ENCODE measurements around the gene PRR15L.

Gene PRR15L

DNA sequence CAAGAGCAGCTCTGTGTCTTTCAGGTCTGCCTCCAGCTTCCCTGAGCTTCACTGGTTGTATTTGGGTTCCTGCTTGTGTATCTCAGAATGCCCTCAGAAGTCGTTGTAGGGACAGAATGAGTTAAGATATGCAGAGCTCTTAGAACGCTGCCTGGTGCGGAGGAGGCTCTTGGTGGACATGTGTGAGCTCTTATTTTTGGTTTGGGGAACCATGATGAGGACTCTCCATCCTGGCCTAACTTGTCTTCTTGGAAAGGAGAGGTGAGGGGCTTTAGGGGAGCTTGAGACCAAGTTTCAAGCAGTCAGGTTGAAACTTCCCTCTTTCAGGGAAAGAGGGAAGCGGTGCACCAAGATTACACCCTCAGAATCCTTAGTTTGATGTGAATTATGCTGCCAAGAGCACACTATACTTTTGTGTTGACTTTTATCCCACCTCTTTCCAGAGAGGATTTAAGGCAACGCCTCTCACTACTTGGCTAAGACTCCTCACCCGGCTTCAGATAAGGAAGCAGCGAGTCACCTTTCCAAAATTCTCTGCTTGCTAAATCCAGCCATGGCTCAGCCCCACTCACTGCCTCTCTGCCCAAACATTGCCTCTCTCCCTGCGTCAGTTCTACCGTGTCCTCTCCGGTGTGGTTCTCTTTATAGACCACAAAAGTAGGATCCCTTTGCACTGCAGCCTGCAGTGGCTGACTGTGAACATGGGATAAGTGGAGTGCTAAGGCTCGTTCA lies 26.0 kb upstream of the PRR15L start:
- no peak for DNase-seq (ENCODE audit: low spot score)

GRCh38 chr17:47982645-47983390 lies 25.1 kb upstream of the PRR15L start:
- H2BK120ac ChIP-seq (ENCODE audit: low read depth, low read length): no peak overlapping the region
- no peaks in the 10 kb centered on the region for H3K79me1 ChIP-seq (ENCODE audit: low read depth, low read length)
- no peak overlapping the region for H2BK15ac ChIP-seq (ENCODE audit: low read length)
- H3K18ac ChIP-seq (ENCODE audit: low read length): no peak overlapping the region
- peaks cover 21 to 22% of the 10 kb centered on the region in 2 donors for H3K4me1 ChIP-seq (ENCODE audit: control insufficient read depth in 2 of 2, insufficient read depth in 1 of 2, low read depth in 1 of 2, low read length in 2 of 2)
- no peak overlapping the region for H2BK12ac ChIP-seq (ENCODE audit: low read length)
- H3K4ac ChIP-seq (ENCODE audit: low read length): no peak overlapping the region
- no CpG with 5 or more reads among the region's 9 CpGs for WGBS, 2 donors (ENCODE audit: extremely low coverage in 2 of 2, insufficient read length in 2 of 2, insufficient replicate concordance in 1 of 2)
- H2AK5ac ChIP-seq (ENCODE audit: low read depth, low read length): no peak overlapping the region
- no peak overlapping the region for H3K27ac ChIP-seq (replicated peaks; ENCODE audit: low read length)
- H3K9me3 ChIP-seq (replicated peaks in 1 of 2; ENCODE audit: control insufficient read depth in 2 of 2, insufficient read depth in 1 of 2, low read depth in 1 of 2, low read length in 2 of 2): no peaks in the 10 kb centered on the region
- H3K4me3 ChIP-seq (ENCODE audit: low read length in 2 of 2): no peak overlapping the region
- H3K4me2 ChIP-seq (ENCODE audit: insufficient read depth, low read length, poor library complexity, severe bottlenecking): no peak overlapping the region
- no peak overlapping the region for H3K9ac ChIP-seq (ENCODE audit: low read depth, low read length, poor library complexity)
- H3K27me3 ChIP-seq (ENCODE audit: control insufficient read depth in 3 of 3, insufficient read depth in 3 of 3, low read depth in 1 of 3, low read length in 3 of 3): no peaks in the 10 kb centered on the region
- peaks cover 42 to 70% of the 10 kb centered on the region in 2 donors for H3K36me3 ChIP-seq (replicated peaks in 1 of 2; ENCODE audit: control insufficient read depth in 2 of 2, insufficient read depth in 2 of 2, low read length in 2 of 2)
- no peak overlapping the region for H2AFZ ChIP-seq (ENCODE audit: low read length)
- H4K8ac ChIP-seq (ENCODE audit: low read depth, low read length): no peak overlapping the region
- no peak overlapping the region for H3K14ac ChIP-seq (ENCODE audit: low read length)
- H3K23ac ChIP-seq (ENCODE audit: low read depth, low read length, poor library complexity): peak overlapping the region; percentile 8
- no peak overlapping the region for H2BK5ac ChIP-seq (ENCODE audit: low read length)
- no peak overlapping the region for H4K91ac ChIP-seq (ENCODE audit: low read depth, low read length, poor library complexity)
- DNase-seq (ENCODE audit: low spot score): no peak

More for the DNA sequence above, 26.0 kb upstream of the PRR15L start:
- H3K4me1 ChIP-seq (ENCODE audit: control insufficient read depth in 2 of 2, insufficient read depth in 1 of 2, low read depth in 1 of 2, low read length in 2 of 2): peaks cover 23 to 24% of the 10 kb centered on the region in 2 donors
- no peak overlapping the region for H2BK5ac ChIP-seq (ENCODE audit: low read length)
- peak overlapping the region; percentile 52 for H3K9ac ChIP-seq (ENCODE audit: low read depth, low read length, poor library complexity)
- no peak overlapping the region for H2AFZ ChIP-seq (ENCODE audit: low read length)
- peak overlapping the region; percentile 74 for H2BK12ac ChIP-seq (ENCODE audit: low read length)
- no peak overlapping the region for H3K4me3 ChIP-seq (ENCODE audit: low read length in 2 of 2)
- H2BK120ac ChIP-seq (ENCODE audit: low read depth, low read length): no peak overlapping the region
- no peak overlapping the region for H3K14ac ChIP-seq (ENCODE audit: low read length)
- no peak overlapping the region for H3K23ac ChIP-seq (ENCODE audit: low read depth, low read length, poor library complexity)
- H2AK5ac ChIP-seq (ENCODE audit: low read depth, low read length): peak overlapping the region; percentile 72
- H3K79me1 ChIP-seq (ENCODE audit: low read depth, low read length): no peaks in the 10 kb centered on the region
- H4K8ac ChIP-seq (ENCODE audit: low read depth, low read length): no peak overlapping the region
- WGBS, 2 donors (ENCODE audit: extremely low coverage in 2 of 2, insufficient read length in 2 of 2, insufficient replicate concordance in 1 of 2): no CpG with 5 or more reads among the region's 11 CpGs
- H2BK15ac ChIP-seq (ENCODE audit: low read length): no peak overlapping the region
- H3K18ac ChIP-seq (ENCODE audit: low read length): peak overlapping the region; percentile 40
- no peaks in the 10 kb centered on the region for H3K27me3 ChIP-seq (ENCODE audit: control insufficient read depth in 3 of 3, insufficient read depth in 3 of 3, low read depth in 1 of 3, low read length in 3 of 3)
- H3K9me3 ChIP-seq (replicated peaks in 1 of 2; ENCODE audit: control insufficient read depth in 2 of 2, insufficient read depth in 1 of 2, low read depth in 1 of 2, low read length in 2 of 2): no peaks in the 10 kb centered on the region
- no peak overlapping the region for H3K4me2 ChIP-seq (ENCODE audit: insufficient read depth, low read length, poor library complexity, severe bottlenecking)
- H3K36me3 ChIP-seq (replicated peaks in 1 of 2; ENCODE audit: control insufficient read depth in 2 of 2, insufficient read depth in 2 of 2, low read length in 2 of 2): peaks cover 41 to 65% of the 10 kb centered on the region in 2 donors
- no peak overlapping the region for H4K91ac ChIP-seq (ENCODE audit: low read depth, low read length, poor library complexity)
- H3K4ac ChIP-seq (ENCODE audit: low read length): no peak overlapping the region
- H3K27ac ChIP-seq (replicated peaks; ENCODE audit: low read length): peak overlapping the region; percentile 8

GRCh38 chr17:47982091-47982617 lies 24.5 kb upstream of the PRR15L start:
- peak overlapping the region; percentile 21 for H2BK5ac ChIP-seq (ENCODE audit: low read length)
- H3K4me2 ChIP-seq (ENCODE audit: insufficient read depth, low read length, poor library complexity, severe bottlenecking): no peak overlapping the region
- H3K9me3 ChIP-seq (replicated peaks in 1 of 2; ENCODE audit: control insufficient read depth in 2 of 2, insufficient read depth in 1 of 2, low read depth in 1 of 2, low read length in 2 of 2): no peaks in the 10 kb centered on the region
- no peak overlapping the region for H2AFZ ChIP-seq (ENCODE audit: low read length)
- H3K23ac ChIP-seq (ENCODE audit: low read depth, low read length, poor library complexity): no peak overlapping the region
- no peak overlapping the region for H2BK12ac ChIP-seq (ENCODE audit: low read length)
- no peak overlapping the region for H4K91ac ChIP-seq (ENCODE audit: low read depth, low read length, poor library complexity)
- no peak overlapping the region for H3K18ac ChIP-seq (ENCODE audit: low read length)
- peak overlapping the region; percentile 49 for H2BK15ac ChIP-seq (ENCODE audit: low read length)
- no peak overlapping the region for H3K4ac ChIP-seq (ENCODE audit: low read length)
- H2AK5ac ChIP-seq (ENCODE audit: low read depth, low read length): peak overlapping the region; percentile 8
- H3K4me1 ChIP-seq (ENCODE audit: control insufficient read depth in 2 of 2, insufficient read depth in 1 of 2, low read depth in 1 of 2, low read length in 2 of 2): peaks cover 15 to 17% of the 10 kb centered on the region in 2 donors
- no peak overlapping the region for H3K4me3 ChIP-seq (ENCODE audit: low read length in 2 of 2)
- no peak overlapping the region for H3K14ac ChIP-seq (ENCODE audit: low read length)
- WGBS, 2 donors (ENCODE audit: extremely low coverage in 2 of 2, insufficient read length in 2 of 2, insufficient replicate concordance in 1 of 2): no CpG with 5 or more reads among the region's 14 CpGs
- H4K8ac ChIP-seq (ENCODE audit: low read depth, low read length): no peak overlapping the region
- DNase-seq (ENCODE audit: low spot score): no peak
- H3K27ac ChIP-seq (replicated peaks; ENCODE audit: low read length): no peak overlapping the region
- peaks cover 47 to 75% of the 10 kb centered on the region in 2 donors for H3K36me3 ChIP-seq (replicated peaks in 1 of 2; ENCODE audit: control insufficient read depth in 2 of 2, insufficient read depth in 2 of 2, low read length in 2 of 2)
- no peak overlapping the region for H3K9ac ChIP-seq (ENCODE audit: low read depth, low read length, poor library complexity)
- H2BK120ac ChIP-seq (ENCODE audit: low read depth, low read length): peak overlapping the region; percentile 2
- H3K27me3 ChIP-seq (ENCODE audit: control insufficient read depth in 3 of 3, insufficient read depth in 3 of 3, low read depth in 1 of 3, low read length in 3 of 3): no peaks in the 10 kb centered on the region
- no peaks in the 10 kb centered on the region for H3K79me1 ChIP-seq (ENCODE audit: low read depth, low read length)

DNA sequence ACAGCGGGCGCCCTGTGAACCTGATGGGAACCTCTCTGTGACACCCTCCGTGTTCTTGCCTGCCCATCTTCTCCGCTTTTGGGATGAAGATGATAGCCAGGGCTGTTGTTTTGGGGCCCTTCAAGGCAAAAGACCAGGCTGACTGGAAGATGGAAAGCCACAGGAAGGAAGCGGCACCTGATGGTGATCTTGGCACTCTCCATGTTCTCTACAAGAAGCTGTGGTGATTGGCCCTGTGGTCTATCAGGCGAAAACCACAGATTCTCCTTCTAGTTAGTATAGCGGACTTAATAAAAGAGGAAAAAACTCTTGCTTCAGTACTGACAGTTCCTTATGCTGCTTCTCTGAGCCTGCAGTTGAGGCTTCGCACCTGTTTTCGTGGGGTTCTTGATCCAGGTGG lies 23.8 kb upstream of the PRR15L start:
- H4K8ac ChIP-seq (ENCODE audit: low read depth, low read length): no peak overlapping the region
- peaks cover 47 to 79% of the 10 kb centered on the region in 2 donors for H3K36me3 ChIP-seq (replicated peaks in 1 of 2; ENCODE audit: control insufficient read depth in 2 of 2, insufficient read depth in 2 of 2, low read length in 2 of 2)
- H3K23ac ChIP-seq (ENCODE audit: low read depth, low read length, poor library complexity): no peak overlapping the region
- H4K91ac ChIP-seq (ENCODE audit: low read depth, low read length, poor library complexity): no peak overlapping the region
- H2BK5ac ChIP-seq (ENCODE audit: low read length): peak overlapping the region; percentile 21
- H3K9me3 ChIP-seq (replicated peaks in 1 of 2; ENCODE audit: control insufficient read depth in 2 of 2, insufficient read depth in 1 of 2, low read depth in 1 of 2, low read length in 2 of 2): no peaks in the 10 kb centered on the region
- no peak overlapping the region for H3K18ac ChIP-seq (ENCODE audit: low read length)
- H3K4ac ChIP-seq (ENCODE audit: low read length): no peak overlapping the region
- H3K79me1 ChIP-seq (ENCODE audit: low read depth, low read length): no peaks in the 10 kb centered on the region
- no CpG with 5 or more reads among the region's 9 CpGs for WGBS, 2 donors (ENCODE audit: extremely low coverage in 2 of 2, insufficient read length in 2 of 2, insufficient replicate concordance in 1 of 2)
- no peak overlapping the region for H3K4me3 ChIP-seq (ENCODE audit: low read length in 2 of 2)
- H3K4me1 ChIP-seq (ENCODE audit: control insufficient read depth in 2 of 2, insufficient read depth in 1 of 2, low read depth in 1 of 2, low read length in 2 of 2): peaks cover 8 to 13% of the 10 kb centered on the region in 2 donors
- H2AK5ac ChIP-seq (ENCODE audit: low read depth, low read length): no peak overlapping the region
- no peak overlapping the region for H2BK12ac ChIP-seq (ENCODE audit: low read length)
- no peak overlapping the region for H3K4me2 ChIP-seq (ENCODE audit: insufficient read depth, low read length, poor library complexity, severe bottlenecking)
- H3K14ac ChIP-seq (ENCODE audit: low read length): no peak overlapping the region
- H2BK120ac ChIP-seq (ENCODE audit: low read depth, low read length): no peak overlapping the region
- H2BK15ac ChIP-seq (ENCODE audit: low read length): peak overlapping the region; percentile 49
- H3K27ac ChIP-seq (replicated peaks; ENCODE audit: low read length): no peak overlapping the region
- no peak overlapping the region for H3K9ac ChIP-seq (ENCODE audit: low read depth, low read length, poor library complexity)
- H3K27me3 ChIP-seq (ENCODE audit: control insufficient read depth in 3 of 3, insufficient read depth in 3 of 3, low read depth in 1 of 3, low read length in 3 of 3): no peaks in the 10 kb centered on the region
- no peak for DNase-seq (ENCODE audit: low spot score)
- no peak overlapping the region for H2AFZ ChIP-seq (ENCODE audit: low read length)
